GM23338 (cell line): ENCODE measurements around the gene LLGL1. TPM values are rescaled to one million over a fixed set of nuclear protein-coding genes. Genes with fewer than 3 reads are reported as not detected.

Experiments
- CREB1 ChIP-seq: fragments of 250-450 bp; sonication (Bioruptor Pico); IDR thresholded peaks from 2 replicates; pipeline ENCODE4 v1.5.0; 2020; ENCODE audit warnings: low read depth, mild to moderate bottlenecking, moderate library complexity
- ETS1 ChIP-seq: IDR thresholded peaks from 2 replicates; pipeline ENCODE4 v1.6.1; 2016; ENCODE audit warnings: antibody characterized with exemption
- EZH2 ChIP-seq: fragments of 200-600 bp; sonication (generic); IDR thresholded peaks from one replicate; pipeline ENCODE4 v1.8.0; 2017; ENCODE audit warnings: antibody characterized with exemption, mild to moderate bottlenecking, low read depth; ENCODE audit not compliant: unreplicated experiment
- ZNF462 ChIP-seq: fragments of 250-450 bp; sonication (Bioruptor Pico); IDR thresholded peaks from 2 replicates; pipeline ENCODE4 v1.5.0; 2020; ENCODE audit warnings: mild to moderate bottlenecking, moderate library complexity
- polyA plus RNA-seq: library from polyadenylated mRNA; unstranded; fragments of >200 nt; fragmentation: Nextera tagmentation; extraction: Ambion mirVana; gene quantifications from 2 replicates; pipeline ENCODE4 v1.2.1, GENCODE V29; 2016
- total RNA-seq: library from RNA; depleted of rRNA; stranded (reverse); fragments of >200 nt; shearing (Covaris generic); gene quantifications from 2 replicates; pipeline ENCODE4 v1.2.3, GENCODE V29; 2014
- TF ChIP-seq, protein P1 (sequence below), 2 experiments: fragments of 200-600 bp in 1 of 2; sonication (generic) in 1 of 2; conservative IDR thresholded peaks; 2 replicates each; pipeline versions ENCODE4 v1.5.1 to v1.6.1; 2016 to 2017; ENCODE audit warnings: antibody characterized with exemption in 2 of 2, low read depth in 2 of 2, mild to moderate bottlenecking in 2 of 2, moderate library complexity in 1 of 2

Gene LLGL1
- total and polyA plus RNA-seq, 2 experiments from 2014 or later, result 5.9 to 129 TPM

- TF ChIP-seq ZNF462 (no peak), CREB1 (no peak), EZH2 (no peak), ETS1 (no peak)
- TF ChIP-seq, protein P1, sequence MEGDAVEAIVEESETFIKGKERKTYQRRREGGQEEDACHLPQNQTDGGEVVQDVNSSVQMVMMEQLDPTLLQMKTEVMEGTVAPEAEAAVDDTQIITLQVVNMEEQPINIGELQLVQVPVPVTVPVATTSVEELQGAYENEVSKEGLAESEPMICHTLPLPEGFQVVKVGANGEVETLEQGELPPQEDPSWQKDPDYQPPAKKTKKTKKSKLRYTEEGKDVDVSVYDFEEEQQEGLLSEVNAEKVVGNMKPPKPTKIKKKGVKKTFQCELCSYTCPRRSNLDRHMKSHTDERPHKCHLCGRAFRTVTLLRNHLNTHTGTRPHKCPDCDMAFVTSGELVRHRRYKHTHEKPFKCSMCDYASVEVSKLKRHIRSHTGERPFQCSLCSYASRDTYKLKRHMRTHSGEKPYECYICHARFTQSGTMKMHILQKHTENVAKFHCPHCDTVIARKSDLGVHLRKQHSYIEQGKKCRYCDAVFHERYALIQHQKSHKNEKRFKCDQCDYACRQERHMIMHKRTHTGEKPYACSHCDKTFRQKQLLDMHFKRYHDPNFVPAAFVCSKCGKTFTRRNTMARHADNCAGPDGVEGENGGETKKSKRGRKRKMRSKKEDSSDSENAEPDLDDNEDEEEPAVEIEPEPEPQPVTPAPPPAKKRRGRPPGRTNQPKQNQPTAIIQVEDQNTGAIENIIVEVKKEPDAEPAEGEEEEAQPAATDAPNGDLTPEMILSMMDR (conservative IDR thresholded peaks at IDR 0.05; ENCODE audit: low read depth in 2 of 2), result no peak
Measured at GRCh38 chr17:18187821-18188761, 37.3 kb upstream of the LLGL1 start (continued).
